Measurements from ENCODE around the gene CNTRL.

GRCh38 chr9:121213136-121213806, 138.5 kb downstream of the CNTRL start:
- TF ChIP-seq CTCF (IDR thresholded peaks at IDR 0.05): peak; percentile 89 to 96 (median 95)
- no peak for TF ChIP-seq POLR2A (IDR thresholded peaks at IDR 0.05)

All from thyroid gland (tissue), 4 donors.